GM18502 (cell line): Measurements from ENCODE around the gene METTL16.
"Not testable (repeated sequence)": the region's sequence is repeated elsewhere in the genome, so short reads cannot be mapped to it uniquely, and the experiment has no call there.

ENCODE experiments used
- ATAC-seq: cut with Tn5 transposase; IDR thresholded peaks from one replicate; pipeline ENCODE4 v1.9.1; 2021; ENCODE audit warnings: mild to moderate bottlenecking; ENCODE audit not compliant: unreplicated experiment, poor library complexity

METTL16 gene

GRCh38 chr17:2453866-2454265 lies 57.8 kb downstream of the METTL16 start:
- ATAC-seq: no peak

- no peak for ATAC-seq
Observed at GRCh38 chr17:2453325-2453724, 58.4 kb downstream of the METTL16 start.

GRCh38 chr17:2452216-2452750 lies 59.4 kb downstream of the METTL16 start:
- no peak for ATAC-seq

- no peak for ATAC-seq
Observed at GRCh38 chr17:2450016-2450650, 61.6 kb downstream of the METTL16 start.

- no peak for ATAC-seq
Observed at GRCh38 chr17:2449486-2449885, 62.2 kb downstream of the METTL16 start.

GRCh38 chr17:2447479-2447878 lies 64.2 kb downstream of the METTL16 start:
- not testable (repeated sequence) for ATAC-seq

GRCh38 chr17:2445638-2446037 lies 66.0 kb downstream of the METTL16 start:
- no peak for ATAC-seq

- ATAC-seq: no peak
Observed at GRCh38 chr17:2444382-2444781, 67.3 kb downstream of the METTL16 start.

- ATAC-seq: no peak
Observed at GRCh38 chr17:2442166-2442565, 69.5 kb downstream of the METTL16 start.

GRCh38 chr17:2440930-2441329 lies 70.8 kb downstream of the METTL16 start:
- no peak for ATAC-seq

GRCh38 chr17:2439997-2440396 lies 71.7 kb downstream of the METTL16 start:
- not testable (repeated sequence) for ATAC-seq

- ATAC-seq: no peak
Observed at GRCh38 chr17:2438823-2439222, 72.9 kb downstream of the METTL16 start.

GRCh38 chr17:2436316-2436905 lies 75.3 kb downstream of the METTL16 start:
- ATAC-seq: no peak

GRCh38 chr17:2435862-2436261 lies 75.8 kb downstream of the METTL16 start:
- no peak for ATAC-seq

- ATAC-seq: no peak
Observed at GRCh38 chr17:2435181-2435741, 76.4 kb downstream of the METTL16 start.

GRCh38 chr17:2433696-2434095 lies 78.0 kb downstream of the METTL16 start:
- ATAC-seq: no peak

GRCh38 chr17:2427910-2428309 lies 83.8 kb downstream of the METTL16 start:
- ATAC-seq: no peak

- no peak for ATAC-seq
Observed at GRCh38 chr17:2427215-2427614, 84.5 kb downstream of the METTL16 start.

GRCh38 chr17:2423271-2423670 lies 88.4 kb downstream of the METTL16 start:
- ATAC-seq: no peak

GRCh38 chr17:2421315-2422147 lies 90.2 kb downstream of the METTL16 start:
- no peak for ATAC-seq

GRCh38 chr17:2420176-2420575 lies 91.5 kb downstream of the METTL16 start:
- ATAC-seq: no peak
